Measurements from ENCODE around the gene HOXD10. TPM values are rescaled to one million over a fixed set of nuclear protein-coding genes. Genes with fewer than 3 reads are reported as not detected.

HOXD10 gene
- total RNA-seq, 1 donor from 2014 or later: not detected

GRCh38 chr2:176081837-176082524, 34.6 kb upstream of the HOXD10 start:
- peaks cover 17% of the 10 kb centered on the region for H3K4me1 Mint-ChIP-seq
- Histone ChIP-seq H3K4me3 (no peak overlapping the region), H3F3A (ENCODE audit: low read depth) (peaks cover 20% of the 10 kb centered on the region), H3K4me1 (peaks cover 7% of the 10 kb centered on the region), H3K9me3 (ENCODE audit: low read depth) (no peaks in the 10 kb centered on the region), H3K9ac (no peak overlapping the region), H3K79me2 (ENCODE audit: low read depth) (no peaks in the 10 kb centered on the region), H3K36me3 (no peaks in the 10 kb centered on the region), H3K27me3 (peaks cover 100% of the 10 kb centered on the region), H4K20me1 (ENCODE audit: low read depth) (peaks cover 84% of the 10 kb centered on the region), H3K27ac (no peak overlapping the region), H3K4me2 (peak overlapping the region; percentile 15), H2AFZ (replicated peaks) (no peak overlapping the region)
- H3K4me3 Mint-ChIP-seq: no peak overlapping the region
- no peaks in the 10 kb centered on the region for H3K36me3 Mint-ChIP-seq
- H3K27me3 Mint-ChIP-seq (ENCODE audit: insufficient read depth, low read depth): peaks cover 84% of the 10 kb centered on the region
- H3K27ac Mint-ChIP-seq: no peak overlapping the region
- DNase-seq (ENCODE audit: low spot score): peak; percentile 82
- no peaks in the 10 kb centered on the region for H3K9me3 Mint-ChIP-seq
- no peak for TF ChIP-seq CTCF (IDR thresholded peaks at IDR 0.05)
- peak; percentile 98 for TF ChIP-seq EZH2 (IDR thresholded peaks at IDR 0.05)
- TF ChIP-seq EZH2phosphoT487 (IDR thresholded peaks at IDR 0.05): peak; percentile 99

- Histone ChIP-seq H3K4me1 (peaks cover 7% of the 10 kb centered on the region), H3K27me3 (peaks cover 100% of the 10 kb centered on the region)
- H3K36me3 Mint-ChIP-seq: no peaks in the 10 kb centered on the region
These were observed 34.1 kb upstream of the HOXD10 start for GRCh38 chr2:176082525-176082823.

GRCh38 chr2:176082824-176083751, 33.5 kb upstream of the HOXD10 start:
- H3K4me1 Mint-ChIP-seq: peaks cover 17% of the 10 kb centered on the region
- no peak overlapping the region for H3K27ac Mint-ChIP-seq
- H2AFZ ChIP-seq (replicated peaks): no peak overlapping the region
- peaks cover 7% of the 10 kb centered on the region for H3K4me1 ChIP-seq
- H3K27me3 Mint-ChIP-seq (ENCODE audit: insufficient read depth, low read depth): peaks cover 89% of the 10 kb centered on the region
- no peak overlapping the region for H3K27ac ChIP-seq
- no peaks in the 10 kb centered on the region for H3K79me2 ChIP-seq (ENCODE audit: low read depth)
- no peak overlapping the region for H3K9ac ChIP-seq
- no peak overlapping the region for H3K4me3 ChIP-seq
- H3K36me3 ChIP-seq: no peaks in the 10 kb centered on the region
- H3K27me3 ChIP-seq: peaks cover 100% of the 10 kb centered on the region
- DNase-seq (ENCODE audit: low spot score): peak; percentile 70
- peaks cover 87% of the 10 kb centered on the region for H4K20me1 ChIP-seq (ENCODE audit: low read depth)
- peaks cover 20% of the 10 kb centered on the region for H3F3A ChIP-seq (ENCODE audit: low read depth)
- no peaks in the 10 kb centered on the region for H3K36me3 Mint-ChIP-seq
- no peaks in the 10 kb centered on the region for H3K9me3 ChIP-seq (ENCODE audit: low read depth)
- H3K9me3 Mint-ChIP-seq: no peaks in the 10 kb centered on the region
- TF ChIP-seq EZH2phosphoT487 (IDR thresholded peaks at IDR 0.05) (peak; percentile 98), CTCF (IDR thresholded peaks at IDR 0.05) (no peak), EZH2 (IDR thresholded peaks at IDR 0.05) (peak; percentile 96)
- H3K4me3 Mint-ChIP-seq: peak overlapping the region; percentile 62
- peak overlapping the region; percentile 45 for H3K4me2 ChIP-seq

More at GRCh38 chr2:176082525-176082823, 34.1 kb upstream of the HOXD10 start:
- Mint-ChIP-seq H3K9me3 (no peaks in the 10 kb centered on the region), H3K4me1 (peaks cover 17% of the 10 kb centered on the region), H3K4me3 (no peak overlapping the region), H3K27ac (no peak overlapping the region), H3K27me3 (ENCODE audit: insufficient read depth, low read depth) (peaks cover 85% of the 10 kb centered on the region)
- Histone ChIP-seq H4K20me1 (ENCODE audit: low read depth) (peaks cover 86% of the 10 kb centered on the region), H3K4me2 (peak overlapping the region; percentile 15), H3K4me3 (no peak overlapping the region), H3K36me3 (no peaks in the 10 kb centered on the region), H3K79me2 (ENCODE audit: low read depth) (no peaks in the 10 kb centered on the region), H3F3A (ENCODE audit: low read depth) (peaks cover 20% of the 10 kb centered on the region), H3K9me3 (ENCODE audit: low read depth) (no peaks in the 10 kb centered on the region), H3K27ac (no peak overlapping the region), H3K9ac (no peak overlapping the region), H2AFZ (replicated peaks) (no peak overlapping the region)
- TF ChIP-seq CTCF (IDR thresholded peaks at IDR 0.05) (no peak), EZH2phosphoT487 (IDR thresholded peaks at IDR 0.05) (no peak), EZH2 (IDR thresholded peaks at IDR 0.05) (peak; percentile 97)
- no peak for DNase-seq (ENCODE audit: low spot score)
